Muscle layer of duodenum (tissue), 2 donors: ENCODE measurements around the gene LGALS3BP.

Experiments used
- H3K27ac ChIP-seq: one replicate; pipeline ENCODE4 v1.7.0; 2013; ENCODE audit warnings: mild to moderate bottlenecking, low read length
- H3K27me3 ChIP-seq: one replicate; pipeline ENCODE4 v1.7.0; 2013; ENCODE audit warnings: low read depth, mild to moderate bottlenecking, control low read depth, low read length
- H3K36me3 ChIP-seq, 2 donors: one replicate each; pipeline ENCODE4 v1.7.0; 2013; ENCODE audit warnings: low read length in 2 of 2, control low read depth in 1 of 2, mild to moderate bottlenecking in 1 of 2; ENCODE audit not compliant: insufficient read depth in 2 of 2, control insufficient read depth in 1 of 2
- H3K4me1 ChIP-seq, 2 donors: one replicate each; pipeline ENCODE4 v1.7.0; 2013; ENCODE audit warnings: low read length in 2 of 2, mild to moderate bottlenecking in 2 of 2, control low read depth in 1 of 2, moderate library complexity in 1 of 2; ENCODE audit not compliant: insufficient read depth in 2 of 2, control insufficient read depth in 1 of 2
- H3K4me3 ChIP-seq, 2 donors: one replicate each; pipeline ENCODE4 v1.7.0; 2013; ENCODE audit warnings: low read length in 2 of 2, low read depth in 1 of 2, mild to moderate bottlenecking in 1 of 2
- H3K9me3 ChIP-seq, 2 donors: one replicate each; pipeline ENCODE4 v1.7.0; 2013; ENCODE audit warnings: low read length in 2 of 2, control low read depth in 1 of 2, mild to moderate bottlenecking in 1 of 2; ENCODE audit not compliant: control insufficient read depth in 1 of 2
- donor health status: healthy.

Gene LGALS3BP

DNA sequence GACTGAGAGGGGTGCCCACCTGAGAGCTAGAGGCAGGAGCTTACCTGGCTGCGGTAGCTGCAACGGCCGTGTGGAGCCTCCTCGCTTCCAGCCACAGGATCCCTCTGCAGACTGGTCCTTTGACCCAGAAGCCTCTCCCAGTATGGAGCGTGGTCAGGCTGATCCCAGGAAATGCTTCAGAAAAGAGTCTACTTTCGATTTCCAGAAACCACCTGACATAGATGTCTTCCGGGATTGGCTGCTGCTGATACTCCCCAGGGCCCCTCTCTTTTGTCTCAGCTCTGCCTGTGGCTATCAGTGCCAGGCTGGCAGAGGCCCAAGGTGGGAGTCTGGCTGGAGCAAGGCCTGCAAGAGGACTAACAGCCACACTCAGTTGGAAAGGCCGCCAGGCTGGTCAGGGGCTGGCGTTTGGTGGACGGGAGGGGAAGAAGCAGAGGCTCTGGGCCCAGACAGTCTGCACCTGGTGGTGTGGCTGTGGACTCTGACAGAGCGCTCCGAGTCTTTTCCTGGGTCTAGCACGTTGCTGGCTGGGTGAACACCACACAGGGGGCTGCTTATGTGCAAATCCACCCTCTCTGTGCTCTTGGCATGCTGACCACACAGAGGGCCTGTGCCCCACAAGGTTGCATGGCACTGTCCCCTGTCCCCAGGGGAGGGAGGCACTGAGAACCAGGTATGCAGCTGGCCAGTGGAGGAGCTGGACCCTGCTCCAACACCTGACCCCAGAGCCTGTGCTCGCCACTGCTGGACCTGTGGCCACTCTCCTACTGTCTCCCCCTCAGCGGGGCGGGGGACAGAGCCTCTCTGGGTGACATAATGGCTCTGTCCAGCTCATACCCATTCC is at the start of gene LGALS3BP:
LGALS3BP (minus strand) TSS at position 144 of the 844 bp plus-strand sequence. CDS start 2,732 bp downstream, outside the sequence.
- Histone ChIP-seq H3K36me3 (no peaks in the 10 kb centered on the region), H3K9me3 (no peaks in the 10 kb centered on the region), H3K27me3 (no peaks in the 10 kb centered on the region), H3K4me1 (peaks cover 9 to 46% of the 10 kb centered on the region in 2 donors), H3K27ac (peak within 1 kb of the TSS; percentile 75), H3K4me3 (peak within 1 kb of the TSS; percentile 44 to 56)

DNA sequence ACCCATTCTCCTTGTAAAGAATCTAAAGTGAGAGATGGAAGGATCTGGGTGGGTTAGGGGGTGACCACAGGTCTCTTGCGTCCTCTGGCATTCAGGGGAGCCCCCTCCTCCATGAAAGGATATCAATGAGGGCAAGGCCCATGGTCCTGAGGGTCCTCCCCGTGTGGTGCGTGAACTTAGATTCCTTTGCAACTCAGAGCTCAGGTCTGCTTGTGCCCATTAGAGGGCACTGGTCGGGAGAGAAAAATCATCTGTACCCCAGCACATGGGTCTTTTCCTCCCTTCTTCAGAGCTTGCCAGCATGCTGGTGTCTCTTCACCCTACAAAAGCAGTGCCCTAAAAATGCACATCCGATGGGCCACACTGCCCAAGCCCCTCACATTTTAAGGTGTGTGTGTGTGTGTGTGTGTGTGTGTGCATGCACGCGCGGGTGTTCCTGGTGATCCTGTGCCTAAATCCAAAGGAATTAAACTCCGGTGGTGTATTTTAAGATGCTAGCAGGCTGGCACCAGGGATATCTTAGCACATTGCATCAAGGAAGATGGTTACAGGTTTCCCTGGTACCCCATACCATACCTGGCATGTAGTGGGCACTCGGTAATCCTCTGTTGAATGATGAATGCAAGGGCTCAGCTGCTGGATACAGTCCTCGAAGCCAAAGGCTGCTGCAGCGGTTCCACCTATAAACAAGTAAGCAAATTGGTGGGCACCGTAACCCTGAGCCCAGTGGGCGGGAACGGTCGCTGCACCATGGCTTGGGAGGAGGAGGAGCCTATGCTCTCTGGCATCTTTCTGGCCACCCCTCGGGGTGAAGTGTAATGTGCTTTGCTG is 49.0 kb upstream of the LGALS3BP start:
- Histone ChIP-seq H3K9me3 (no peaks in the 10 kb centered on the region), H3K27me3 (no peaks in the 10 kb centered on the region), H3K4me3 (no peak overlapping the region), H3K4me1 (peaks cover 13 to 46% of the 10 kb centered on the region in 2 donors), H3K27ac (no peak overlapping the region), H3K36me3 (no peaks in the 10 kb centered on the region)

- H3K36me3 ChIP-seq = no peaks in the 10 kb centered on the region
- no peaks in the 10 kb centered on the region for H3K9me3 ChIP-seq
- peaks cover 10 to 45% of the 10 kb centered on the region in 2 donors for H3K4me1 ChIP-seq
- no peaks in the 10 kb centered on the region for H3K27me3 ChIP-seq
- H3K27ac ChIP-seq = no peak overlapping the region
- H3K4me3 ChIP-seq = no peak overlapping the region
Measured at GRCh38 chr17:79027925-79028491, 48.3 kb upstream of the LGALS3BP start.

GRCh38 chr17:79027274-79027924 is 47.7 kb upstream of the LGALS3BP start:
- Histone ChIP-seq H3K27ac (no peak overlapping the region), H3K9me3 (no peaks in the 10 kb centered on the region), H3K27me3 (no peaks in the 10 kb centered on the region), H3K36me3 (no peaks in the 10 kb centered on the region), H3K4me3 (no peak overlapping the region), H3K4me1 (peaks cover 10 to 40% of the 10 kb centered on the region in 2 donors)

DNA sequence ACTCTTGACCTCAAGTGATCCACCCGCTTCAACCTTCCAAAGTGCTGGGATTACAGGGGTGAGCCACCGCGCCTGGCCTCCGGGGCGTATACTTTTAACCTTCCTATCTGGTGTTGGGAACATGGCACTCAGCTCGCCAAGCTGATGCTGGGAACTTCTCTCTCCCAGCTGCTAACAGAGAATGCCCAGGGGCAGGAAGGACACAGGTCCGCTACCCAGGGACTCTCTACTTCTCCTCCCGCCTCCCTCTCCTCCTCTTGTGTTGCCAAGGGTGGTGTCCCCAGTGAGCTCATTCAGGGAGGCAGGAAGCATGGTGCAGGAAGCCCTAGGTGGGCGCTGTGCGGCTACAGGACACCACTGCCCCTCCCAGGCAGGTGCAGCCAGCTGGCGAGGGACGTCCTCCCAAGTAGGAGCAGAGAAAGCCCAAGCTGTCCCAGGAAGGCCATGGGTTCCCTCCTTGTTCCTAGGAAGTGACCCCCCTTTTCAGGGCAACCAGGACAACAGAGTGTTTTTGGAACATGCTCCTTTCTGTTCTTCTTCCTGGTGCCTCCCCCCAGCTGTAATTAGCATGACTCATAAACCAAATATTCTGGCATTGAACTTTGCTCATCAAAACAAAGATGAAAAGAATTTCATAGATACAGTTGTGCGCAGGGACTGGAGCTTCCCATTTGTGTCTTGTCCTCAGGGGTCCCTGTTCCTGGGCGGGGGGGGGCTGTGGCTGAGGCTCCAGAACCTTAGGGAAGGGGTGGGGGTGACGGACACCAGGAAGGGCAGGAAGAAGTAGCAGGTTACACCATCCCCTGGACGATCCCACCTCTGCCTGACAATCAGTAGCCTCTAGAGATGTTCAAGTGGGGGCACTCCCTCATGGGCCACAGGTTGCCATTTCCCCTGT is 46.9 kb upstream of the LGALS3BP start:
- H3K4me3 ChIP-seq = peak overlapping the region in 1 of 2 donors; percentile 3
- peaks cover 10 to 40% of the 10 kb centered on the region in 2 donors for H3K4me1 ChIP-seq
- no peaks in the 10 kb centered on the region for H3K27me3 ChIP-seq
- H3K36me3 ChIP-seq = no peaks in the 10 kb centered on the region
- no peaks in the 10 kb centered on the region for H3K9me3 ChIP-seq
- no peak overlapping the region for H3K27ac ChIP-seq

- H3K27ac ChIP-seq = no peak overlapping the region
- H3K27me3 ChIP-seq = no peaks in the 10 kb centered on the region
- peaks cover 18 to 41% of the 10 kb centered on the region in 2 donors for H3K4me1 ChIP-seq
Measured at GRCh38 chr17:79024901-79025737, 45.4 kb upstream of the LGALS3BP start.

DNA sequence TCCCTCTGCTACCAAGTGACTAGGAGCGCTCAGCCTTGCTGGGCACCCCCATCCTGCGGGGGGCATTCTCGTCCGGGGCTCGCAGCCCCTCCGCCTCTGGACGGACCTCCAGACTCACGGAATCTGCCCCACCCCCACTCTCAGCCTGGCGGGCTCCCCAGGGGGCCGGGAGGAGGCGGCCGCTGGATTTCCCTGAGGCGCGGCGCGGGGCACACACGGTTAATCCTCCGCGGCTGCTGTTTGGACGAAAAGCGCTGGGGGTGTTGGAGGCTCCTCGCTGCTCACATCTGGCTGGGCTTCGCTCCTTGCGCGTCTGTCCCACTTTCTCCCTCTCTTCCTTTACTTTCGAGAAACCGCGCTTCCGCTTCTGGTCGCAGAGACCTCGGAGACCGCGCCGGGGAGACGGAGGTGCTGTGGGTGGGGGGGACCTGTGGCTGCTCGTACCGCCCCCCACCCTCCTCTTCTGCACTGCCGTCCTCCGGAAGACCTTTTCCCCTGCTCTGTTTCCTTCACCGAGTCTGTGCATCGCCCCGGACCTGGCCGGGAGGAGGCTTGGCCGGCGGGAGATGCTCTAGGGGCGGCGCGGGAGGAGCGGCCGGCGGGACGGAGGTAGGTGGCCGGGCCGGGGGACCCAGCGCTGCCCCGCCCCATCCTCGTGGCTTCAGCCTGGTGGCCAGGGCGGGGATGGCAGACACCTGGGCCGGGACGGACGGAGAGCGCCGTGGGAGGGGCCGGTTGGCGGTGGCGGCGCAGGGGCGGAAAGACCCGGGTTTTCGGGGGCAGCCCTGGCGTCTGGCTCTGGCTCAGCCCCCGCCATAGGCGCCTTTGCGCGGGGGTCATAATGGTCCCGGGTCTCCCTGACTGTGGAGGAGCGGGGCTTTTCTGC is 44.4 kb upstream of the LGALS3BP start, which contains the start of gene C1QTNF1:
C1QTNF1 (plus strand) TSS at position 284 of the 886 bp plus-strand sequence. CDS start 19,800 bp downstream, outside the sequence.
- no peaks in the 10 kb centered on the region for H3K9me3 ChIP-seq
- no peaks in the 10 kb centered on the region for H3K36me3 ChIP-seq
- H3K27me3 ChIP-seq = no peaks in the 10 kb centered on the region
- H3K27ac ChIP-seq = no peak within 1 kb of the TSS
- H3K4me3 ChIP-seq = peak within 1 kb of the TSS; percentile 59 to 77
- peaks cover 18 to 47% of the 10 kb centered on the region in 2 donors for H3K4me1 ChIP-seq

More at GRCh38 chr17:79024901-79025737, 45.4 kb upstream of the LGALS3BP start:
- Histone ChIP-seq H3K9me3 (no peaks in the 10 kb centered on the region), H3K4me3 (peak overlapping the region; percentile 56 to 77), H3K36me3 (no peaks in the 10 kb centered on the region)

- Histone ChIP-seq H3K4me3 (peak overlapping the region in 1 of 2 donors; percentile 77), H3K27me3 (no peaks in the 10 kb centered on the region), H3K27ac (no peak overlapping the region), H3K9me3 (no peaks in the 10 kb centered on the region), H3K36me3 (no peaks in the 10 kb centered on the region), H3K4me1 (peaks cover 18 to 47% of the 10 kb centered on the region in 2 donors)
Measured at GRCh38 chr17:79023180-79023705, 43.5 kb upstream of the LGALS3BP start.
